ENCODE measurements around the gene EFL1.

The EFL1 gene

GRCh38 chr15:82133251-82133650, 129.3 kb downstream of the EFL1 start:
- Histone ChIP-seq H3K4me3 (ENCODE audit: low read depth, low read length) (no peak overlapping the region), H3K27ac (no peak overlapping the region), H3K27me3 (ENCODE audit: insufficient read depth, low read depth, severe bottlenecking) (no peaks in the 10 kb centered on the region), H3K36me3 (peaks cover 16% of the 10 kb centered on the region), H3K9me3 (ENCODE audit: severe bottlenecking) (no peaks in the 10 kb centered on the region)
- DNase-seq, result no peak
- no peak for TF ChIP-seq CTCF (IDR thresholded peaks at IDR 0.05; ENCODE audit: low read depth, low read length)

- TF ChIP-seq CTCF (IDR thresholded peaks at IDR 0.05; ENCODE audit: low read depth, low read length), result no peak
- H3K9me3 ChIP-seq (ENCODE audit: severe bottlenecking), result no peaks in the 10 kb centered on the region
- H3K27me3 ChIP-seq (ENCODE audit: insufficient read depth, low read depth, severe bottlenecking), result no peaks in the 10 kb centered on the region
- no peak overlapping the region for H3K4me3 ChIP-seq (ENCODE audit: low read depth, low read length)
- H3K36me3 ChIP-seq, result peaks cover 12% of the 10 kb centered on the region
- no peak overlapping the region for H3K27ac ChIP-seq
- DNase-seq, result no peak
Observed at GRCh38 chr15:82132742-82133141, 129.8 kb downstream of the EFL1 start.

GRCh38 chr15:82132096-82132495, 130.4 kb downstream of the EFL1 start:
- H3K27ac ChIP-seq, result no peak overlapping the region
- H3K27me3 ChIP-seq (ENCODE audit: insufficient read depth, low read depth, severe bottlenecking), result no peaks in the 10 kb centered on the region
- no peak for TF ChIP-seq CTCF (IDR thresholded peaks at IDR 0.05; ENCODE audit: low read depth, low read length)
- peaks cover 11% of the 10 kb centered on the region for H3K36me3 ChIP-seq
- no peak overlapping the region for H3K4me3 ChIP-seq (ENCODE audit: low read depth, low read length)
- no peaks in the 10 kb centered on the region for H3K9me3 ChIP-seq (ENCODE audit: severe bottlenecking)
- no peak for DNase-seq

- peaks cover 4% of the 10 kb centered on the region; the same call in 1 of the 2 replicates for H3K36me3 ChIP-seq
- H3K27ac ChIP-seq, result no peak overlapping the region
- H3K4me3 ChIP-seq (ENCODE audit: low read depth, low read length), result no peak overlapping the region
- H3K9me3 ChIP-seq (ENCODE audit: severe bottlenecking), result no peaks in the 10 kb centered on the region
- DNase-seq, result no peak
- no peaks in the 10 kb centered on the region for H3K27me3 ChIP-seq (ENCODE audit: insufficient read depth, low read depth, severe bottlenecking)
- no peak for TF ChIP-seq CTCF (IDR thresholded peaks at IDR 0.05; ENCODE audit: low read depth, low read length)
Observed at GRCh38 chr15:82130248-82130647, 132.3 kb downstream of the EFL1 start.

GRCh38 chr15:82129761-82130160, 132.8 kb downstream of the EFL1 start:
- DNase-seq, result no peak
- TF ChIP-seq CTCF (IDR thresholded peaks at IDR 0.05; ENCODE audit: low read depth, low read length), result no peak
- Histone ChIP-seq H3K27me3 (ENCODE audit: insufficient read depth, low read depth, severe bottlenecking) (no peaks in the 10 kb centered on the region), H3K36me3 (peaks cover 4% of the 10 kb centered on the region; the same call in 1 of the 2 replicates), H3K9me3 (ENCODE audit: severe bottlenecking) (no peaks in the 10 kb centered on the region), H3K27ac (no peak overlapping the region), H3K4me3 (ENCODE audit: low read depth, low read length) (no peak overlapping the region)

GRCh38 chr15:82129149-82129692, 133.3 kb downstream of the EFL1 start:
- peaks cover 4% of the 10 kb centered on the region; the same call in 1 of the 2 replicates for H3K36me3 ChIP-seq
- H3K27me3 ChIP-seq (ENCODE audit: insufficient read depth, low read depth, severe bottlenecking), result no peaks in the 10 kb centered on the region
- H3K4me3 ChIP-seq (ENCODE audit: low read depth, low read length), result no peak overlapping the region
- DNase-seq, result no peak
- no peak overlapping the region for H3K27ac ChIP-seq
- no peaks in the 10 kb centered on the region for H3K9me3 ChIP-seq (ENCODE audit: severe bottlenecking)
- TF ChIP-seq CTCF (IDR thresholded peaks at IDR 0.05; ENCODE audit: low read depth, low read length), result no peak

Data from WERI-Rb-1 (cell line).